Measurements from ENCODE around the gene NOS1AP. TPM values are rescaled to one million over a fixed set of nuclear protein-coding genes. Genes with fewer than 3 reads are reported as not detected.

The NOS1AP gene
- total and polyA plus RNA-seq, 9 donors: 0.50 to 4.4 (median 1.5) TPM

DNA sequence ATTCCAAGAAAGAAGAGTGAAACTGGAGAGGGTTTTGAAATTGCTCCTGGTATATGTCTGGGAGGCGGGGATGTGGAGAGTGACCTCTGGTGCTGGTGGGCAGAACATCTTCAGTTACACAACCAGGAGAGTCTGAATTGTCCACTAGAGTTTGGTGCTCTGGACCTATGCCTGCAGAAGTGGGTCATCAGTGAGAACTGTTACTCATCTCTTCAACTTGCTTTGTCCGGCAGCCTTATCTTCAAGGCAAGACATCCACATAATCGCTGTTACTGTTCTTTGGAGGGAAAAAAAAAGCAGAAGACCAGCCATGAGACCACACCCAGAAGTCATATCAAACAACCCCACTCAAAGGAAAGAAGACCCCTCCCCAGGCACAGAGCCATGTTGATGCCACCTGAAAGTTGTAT, 327.6 kb downstream of the NOS1AP start:
- intact Hi-C loops (cut with DNase I): loop anchor here in 2 of 4 donors (10.0 kb wide), 1 partner anchor 602 kb away; no protein-coding TSS in a partner anchor
- Histone ChIP-seq H3K27ac (no peak overlapping the region), H3K4me3 (no peak overlapping the region), H3K36me3 (no peaks in the 10 kb centered on the region), H3K4me1 (ENCODE audit: insufficient read depth) (no peaks in the 10 kb centered on the region), H3K9me3 (no peaks in the 10 kb centered on the region), H3K27me3 (no peaks in the 10 kb centered on the region)
- no peak for DNase-seq
- no peak for TF ChIP-seq EP300 (IDR thresholded peaks at IDR 0.05)
- TF ChIP-seq POLR2A (IDR thresholded peaks at IDR 0.05): no peak
- TF ChIP-seq, protein P1, sequence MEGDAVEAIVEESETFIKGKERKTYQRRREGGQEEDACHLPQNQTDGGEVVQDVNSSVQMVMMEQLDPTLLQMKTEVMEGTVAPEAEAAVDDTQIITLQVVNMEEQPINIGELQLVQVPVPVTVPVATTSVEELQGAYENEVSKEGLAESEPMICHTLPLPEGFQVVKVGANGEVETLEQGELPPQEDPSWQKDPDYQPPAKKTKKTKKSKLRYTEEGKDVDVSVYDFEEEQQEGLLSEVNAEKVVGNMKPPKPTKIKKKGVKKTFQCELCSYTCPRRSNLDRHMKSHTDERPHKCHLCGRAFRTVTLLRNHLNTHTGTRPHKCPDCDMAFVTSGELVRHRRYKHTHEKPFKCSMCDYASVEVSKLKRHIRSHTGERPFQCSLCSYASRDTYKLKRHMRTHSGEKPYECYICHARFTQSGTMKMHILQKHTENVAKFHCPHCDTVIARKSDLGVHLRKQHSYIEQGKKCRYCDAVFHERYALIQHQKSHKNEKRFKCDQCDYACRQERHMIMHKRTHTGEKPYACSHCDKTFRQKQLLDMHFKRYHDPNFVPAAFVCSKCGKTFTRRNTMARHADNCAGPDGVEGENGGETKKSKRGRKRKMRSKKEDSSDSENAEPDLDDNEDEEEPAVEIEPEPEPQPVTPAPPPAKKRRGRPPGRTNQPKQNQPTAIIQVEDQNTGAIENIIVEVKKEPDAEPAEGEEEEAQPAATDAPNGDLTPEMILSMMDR (IDR thresholded peaks at IDR 0.05): no peak
- 68 to 82% (median 69%) methylated on average over 3 of the region's 3 CpGs for WGBS, 3 donors

GRCh38 chr1:162397943-162398560, 328.6 kb downstream of the NOS1AP start:
- TF ChIP-seq EP300 (IDR thresholded peaks at IDR 0.05) (no peak), POLR2A (IDR thresholded peaks at IDR 0.05) (no peak)
- TF ChIP-seq, protein P1 (IDR thresholded peaks at IDR 0.05): no peak
- no peaks in the 10 kb centered on the region for H3K4me1 ChIP-seq (ENCODE audit: insufficient read depth)
- intact Hi-C loops (cut with DNase I): loop anchor here in 2 of 4 donors (10.0 kb wide), 1 partner anchor 603 kb away; no protein-coding TSS in a partner anchor
- no peak overlapping the region for H3K27ac ChIP-seq
- H3K27me3 ChIP-seq: no peaks in the 10 kb centered on the region
- H3K9me3 ChIP-seq: no peaks in the 10 kb centered on the region
- no peak for DNase-seq
- H3K4me3 ChIP-seq: no peak overlapping the region
- WGBS, 3 donors: 54 to 65% (median 60%) methylated on average over 3 of the region's 3 CpGs
- H3K36me3 ChIP-seq: no peaks in the 10 kb centered on the region

DNA sequence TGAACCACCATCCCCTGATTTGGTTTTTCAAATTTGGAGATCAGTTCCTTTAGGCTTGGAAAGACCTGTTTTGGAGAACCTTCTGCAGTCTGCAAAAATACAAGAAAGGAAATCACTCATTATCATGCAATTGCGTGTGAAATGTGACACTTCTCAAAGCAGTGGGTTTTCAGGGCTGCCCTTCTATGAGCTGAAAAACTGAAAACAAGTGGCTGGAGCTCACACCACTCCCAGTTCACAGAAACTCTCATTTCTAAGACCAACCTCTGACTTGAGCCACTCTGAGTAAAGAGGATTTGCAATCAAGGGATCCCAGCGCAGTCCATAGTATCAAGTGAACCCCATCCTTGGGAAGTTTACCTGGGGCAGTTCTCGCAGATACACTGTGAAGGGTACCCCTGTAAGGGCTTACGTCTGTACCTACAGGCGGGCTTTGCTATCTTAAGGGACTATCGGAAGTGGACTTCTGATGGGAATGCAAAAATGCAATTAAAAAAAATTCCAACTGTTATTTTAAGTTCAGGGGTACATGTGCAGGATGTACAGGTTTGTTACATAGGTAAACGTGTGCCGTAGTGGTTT, 329.6 kb downstream of the NOS1AP start:
- no peak for DNase-seq
- intact Hi-C loops (cut with DNase I): loop anchor here in 2 of 4 donors (10.0 kb wide), 1 partner anchor 604 kb away; no protein-coding TSS in a partner anchor
- H3K36me3 ChIP-seq: no peaks in the 10 kb centered on the region
- H3K4me3 ChIP-seq: no peak overlapping the region
- no peaks in the 10 kb centered on the region for H3K4me1 ChIP-seq (ENCODE audit: insufficient read depth)
- H3K27ac ChIP-seq: no peak overlapping the region
- H3K9me3 ChIP-seq: no peaks in the 10 kb centered on the region
- WGBS, 3 donors: 70 to 82% (median 79%) methylated on average over 8 of the region's 8 CpGs
- TF ChIP-seq, protein P1 (IDR thresholded peaks at IDR 0.05): no peak
- TF ChIP-seq POLR2A (IDR thresholded peaks at IDR 0.05) (no peak), EP300 (IDR thresholded peaks at IDR 0.05) (no peak)
- no peaks in the 10 kb centered on the region for H3K27me3 ChIP-seq

DNA sequence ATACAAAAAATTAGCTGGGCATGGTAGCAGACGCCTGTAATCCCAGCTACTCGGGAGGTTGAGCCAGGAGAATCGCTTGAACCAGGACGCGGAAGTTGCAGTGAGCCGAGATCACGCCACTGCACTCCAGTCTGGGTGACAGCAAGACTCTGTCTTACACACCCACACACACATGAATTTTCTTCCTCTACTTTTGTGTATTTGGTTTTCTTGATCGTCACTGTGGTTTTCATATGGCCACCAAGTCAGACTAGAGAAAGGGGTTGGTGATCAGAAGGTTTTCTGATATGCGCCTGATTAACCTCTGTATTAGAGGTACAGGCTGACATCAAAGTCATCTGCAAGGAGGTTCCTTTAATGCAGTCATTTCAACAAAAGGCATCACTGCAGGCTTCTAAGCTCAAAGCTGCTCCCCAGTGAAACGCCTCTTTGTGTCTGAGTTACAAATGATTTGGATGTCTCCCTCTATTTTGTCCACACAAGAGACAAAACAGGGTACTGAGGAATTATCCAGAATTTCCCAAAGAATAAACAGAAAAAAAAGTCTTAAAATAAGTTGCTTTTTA, 331.4 kb downstream of the NOS1AP start:
- intact Hi-C loops (cut with DNase I): no loop called here
- 83 to 87% (median 85%) methylated on average over 10 of the region's 10 CpGs for WGBS, 3 donors
- DNase-seq: no peak

More for the DNA sequence above, 331.4 kb downstream of the NOS1AP start:
- no peak overlapping the region for H3K4me3 ChIP-seq
- TF ChIP-seq, protein P1 (IDR thresholded peaks at IDR 0.05): no peak
- TF ChIP-seq POLR2A (IDR thresholded peaks at IDR 0.05) (no peak), EP300 (IDR thresholded peaks at IDR 0.05) (no peak)
- H3K27ac ChIP-seq: no peak overlapping the region
- no peaks in the 10 kb centered on the region for H3K27me3 ChIP-seq
- no peaks in the 10 kb centered on the region for H3K9me3 ChIP-seq
- no peaks in the 10 kb centered on the region for H3K36me3 ChIP-seq
- H3K4me1 ChIP-seq (ENCODE audit: insufficient read depth): no peaks in the 10 kb centered on the region

Data from ovary (tissue), 9 donors.